ENCODE results near the gene FREY1. TPM values are rescaled to one million over a fixed set of nuclear protein-coding genes. Genes with fewer than 3 reads are reported as not detected.

The FREY1 gene
- total and polyA plus RNA-seq, 9 of the 15 experiments (the other 6 are each of a cell fraction or from before 2014, with no cell fraction given): 0.25 to 1.5 (median 1.1) TPM; not detected in 5

DNA sequence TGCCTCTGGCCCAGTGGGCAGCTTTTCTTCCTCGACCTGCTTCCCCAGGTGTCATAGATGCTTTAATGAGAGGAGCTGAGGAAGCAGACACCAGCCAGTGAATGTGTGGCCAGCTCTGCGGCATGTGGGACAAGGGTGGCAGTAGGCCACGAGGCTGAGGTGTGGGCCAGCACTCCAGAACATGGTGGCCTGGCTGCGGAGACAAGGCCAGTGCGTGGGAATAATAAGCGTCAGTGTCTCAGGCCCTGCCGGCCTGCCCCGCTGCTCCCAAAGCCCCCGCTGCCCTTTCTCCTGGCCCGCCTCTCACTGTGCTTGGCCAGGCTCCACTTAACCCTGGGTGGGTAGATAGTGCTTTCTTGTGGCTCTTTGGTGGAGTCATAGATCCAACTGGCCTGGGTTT lies 19.5 kb downstream of the FREY1 start (continued):
- TF ChIP-seq SIRT6 (IDR thresholded peaks at IDR 0.05; ENCODE audit: low read depth, low read length) (no peak), TAF9B (IDR thresholded peaks at IDR 0.05; ENCODE audit: partially characterized antibody) (no peak), GATAD2B (IDR thresholded peaks at IDR 0.05; ENCODE audit: borderline replicate concordance) (no peak), JUNB (CRISPR knock-in tag; conservative IDR thresholded peaks at IDR 0.05) (no peak), MAX (CRISPR knock-in tag; IDR thresholded peaks at IDR 0.05) (no peak)
- TF ChIP-seq, protein P1, sequence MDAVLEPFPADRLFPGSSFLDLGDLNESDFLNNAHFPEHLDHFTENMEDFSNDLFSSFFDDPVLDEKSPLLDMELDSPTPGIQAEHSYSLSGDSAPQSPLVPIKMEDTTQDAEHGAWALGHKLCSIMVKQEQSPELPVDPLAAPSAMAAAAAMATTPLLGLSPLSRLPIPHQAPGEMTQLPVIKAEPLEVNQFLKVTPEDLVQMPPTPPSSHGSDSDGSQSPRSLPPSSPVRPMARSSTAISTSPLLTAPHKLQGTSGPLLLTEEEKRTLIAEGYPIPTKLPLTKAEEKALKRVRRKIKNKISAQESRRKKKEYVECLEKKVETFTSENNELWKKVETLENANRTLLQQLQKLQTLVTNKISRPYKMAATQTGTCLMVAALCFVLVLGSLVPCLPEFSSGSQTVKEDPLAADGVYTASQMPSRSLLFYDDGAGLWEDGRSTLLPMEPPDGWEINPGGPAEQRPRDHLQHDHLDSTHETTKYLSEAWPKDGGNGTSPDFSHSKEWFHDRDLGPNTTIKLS (IDR thresholded peaks at IDR 0.05; ENCODE audit: borderline replicate concordance, low read depth): no peak

- ATAC-seq (no peak), DNase-seq (ENCODE audit: extremely low read depth in 1 of 4, low spot score in 3 of 4) (no peak), FAIRE-seq (no peak)
- CTCF ChIA-PET (ENCODE audit: low intra/inter-chr PET ratio): no interaction called here
- intact Hi-C loops (cut with micrococcal nuclease): no loop called here
- peaks cover 6% of the 10 kb centered on the region; the same call in 2 of the 3 replicates for H3K36me3 ChIP-seq (ENCODE audit: control insufficient read depth, insufficient read depth, low read length)
- peaks cover 29% of the 10 kb centered on the region for H4K20me1 ChIP-seq (replicated peaks; ENCODE audit: control insufficient read depth, insufficient read depth, low read length)
- in situ Hi-C loops (cut with MboI): no loop called here
- no TSS peak for BruUV-seq (replicated peaks)
- no peak overlapping the region for H2AFZ ChIP-seq (ENCODE audit: low read depth, low read length)
- H3K27me3 ChIP-seq (ENCODE audit: control insufficient read depth in 2 of 2, insufficient read depth in 2 of 2, low read length in 2 of 2): no peaks in the 10 kb centered on the region; a peak in 1 of 5 replicates
- H3K9ac ChIP-seq (ENCODE audit: insufficient read depth in 1 of 2, low read depth in 2 of 2, low read length in 2 of 2): no peak overlapping the region
- no peaks in the 10 kb centered on the region for H3K9me1 ChIP-seq (ENCODE audit: control insufficient read depth, insufficient read depth, low read length)
- no peak overlapping the region for H3K4me3 ChIP-seq
- H3K4me2 ChIP-seq (ENCODE audit: insufficient read depth, low read length): no peak overlapping the region
- no peak overlapping the region for H3K27ac ChIP-seq (ENCODE audit: extremely low read depth, low read depth, low read length)
- H3K79me2 ChIP-seq (ENCODE audit: control insufficient read depth, insufficient read depth, low read length): no peaks in the 10 kb centered on the region
- H3K4me1 ChIP-seq (replicated peaks in 1 of 2; ENCODE audit: control insufficient read depth in 2 of 2, insufficient read depth in 2 of 2, low read length in 2 of 2): peaks cover 0 to 18% of the 10 kb centered on the region in 2 experiments; a peak in 3 of 5 replicates
- POLR2A ChIA-PET: interaction anchor here (1.0 kb wide), 1 partner anchor 37 kb away, joined by 3 read pairs; no protein-coding TSS in a partner anchor
- whole genome bisulfite sequencing (ENCODE audit: insufficient coverage, low coverage, missing lambda C conversion rate): 64% methylated on average over 4 of the region's 4 CpGs
- H3K9me3 ChIP-seq (replicated peaks; ENCODE audit: control insufficient read depth, insufficient read depth, low read depth, low read length): no peaks in the 10 kb centered on the region
- TF ChIP-seq ZNF23 (CRISPR knock-in tag; IDR thresholded peaks at IDR 0.05): no peak
- TF ChIP-seq, protein P2, sequence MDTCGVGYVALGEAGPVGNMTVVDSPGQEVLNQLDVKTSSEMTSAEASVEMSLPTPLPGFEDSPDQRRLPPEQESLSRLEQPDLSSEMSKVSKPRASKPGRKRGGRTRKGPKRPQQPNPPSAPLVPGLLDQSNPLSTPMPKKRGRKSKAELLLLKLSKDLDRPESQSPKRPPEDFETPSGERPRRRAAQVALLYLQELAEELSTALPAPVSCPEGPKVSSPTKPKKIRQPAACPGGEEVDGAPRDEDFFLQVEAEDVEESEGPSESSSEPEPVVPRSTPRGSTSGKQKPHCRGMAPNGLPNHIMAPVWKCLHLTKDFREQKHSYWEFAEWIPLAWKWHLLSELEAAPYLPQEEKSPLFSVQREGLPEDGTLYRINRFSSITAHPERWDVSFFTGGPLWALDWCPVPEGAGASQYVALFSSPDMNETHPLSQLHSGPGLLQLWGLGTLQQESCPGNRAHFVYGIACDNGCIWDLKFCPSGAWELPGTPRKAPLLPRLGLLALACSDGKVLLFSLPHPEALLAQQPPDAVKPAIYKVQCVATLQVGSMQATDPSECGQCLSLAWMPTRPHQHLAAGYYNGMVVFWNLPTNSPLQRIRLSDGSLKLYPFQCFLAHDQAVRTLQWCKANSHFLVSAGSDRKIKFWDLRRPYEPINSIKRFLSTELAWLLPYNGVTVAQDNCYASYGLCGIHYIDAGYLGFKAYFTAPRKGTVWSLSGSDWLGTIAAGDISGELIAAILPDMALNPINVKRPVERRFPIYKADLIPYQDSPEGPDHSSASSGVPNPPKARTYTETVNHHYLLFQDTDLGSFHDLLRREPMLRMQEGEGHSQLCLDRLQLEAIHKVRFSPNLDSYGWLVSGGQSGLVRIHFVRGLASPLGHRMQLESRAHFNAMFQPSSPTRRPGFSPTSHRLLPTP (IDR thresholded peaks at IDR 0.05; ENCODE audit: borderline replicate concordance, extremely low read depth, insufficient read length): no peak
- TF ChIP-seq, protein P3, sequence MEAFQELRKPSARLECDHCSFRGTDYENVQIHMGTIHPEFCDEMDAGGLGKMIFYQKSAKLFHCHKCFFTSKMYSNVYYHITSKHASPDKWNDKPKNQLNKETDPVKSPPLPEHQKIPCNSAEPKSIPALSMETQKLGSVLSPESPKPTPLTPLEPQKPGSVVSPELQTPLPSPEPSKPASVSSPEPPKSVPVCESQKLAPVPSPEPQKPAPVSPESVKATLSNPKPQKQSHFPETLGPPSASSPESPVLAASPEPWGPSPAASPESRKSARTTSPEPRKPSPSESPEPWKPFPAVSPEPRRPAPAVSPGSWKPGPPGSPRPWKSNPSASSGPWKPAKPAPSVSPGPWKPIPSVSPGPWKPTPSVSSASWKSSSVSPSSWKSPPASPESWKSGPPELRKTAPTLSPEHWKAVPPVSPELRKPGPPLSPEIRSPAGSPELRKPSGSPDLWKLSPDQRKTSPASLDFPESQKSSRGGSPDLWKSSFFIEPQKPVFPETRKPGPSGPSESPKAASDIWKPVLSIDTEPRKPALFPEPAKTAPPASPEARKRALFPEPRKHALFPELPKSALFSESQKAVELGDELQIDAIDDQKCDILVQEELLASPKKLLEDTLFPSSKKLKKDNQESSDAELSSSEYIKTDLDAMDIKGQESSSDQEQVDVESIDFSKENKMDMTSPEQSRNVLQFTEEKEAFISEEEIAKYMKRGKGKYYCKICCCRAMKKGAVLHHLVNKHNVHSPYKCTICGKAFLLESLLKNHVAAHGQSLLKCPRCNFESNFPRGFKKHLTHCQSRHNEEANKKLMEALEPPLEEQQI (IDR thresholded peaks at IDR 0.05): no peak
- TF ChIP-seq SAFB2 (IDR thresholded peaks at IDR 0.05; ENCODE audit: borderline replicate concordance, low read depth, low read length, severe bottlenecking): no peak
- no peak for TF ChIP-seq STAT5A (IDR thresholded peaks at IDR 0.05; ENCODE audit: borderline replicate concordance, low read length)
Observed at GRCh38 chr11:45886816-45887520, 20.1 kb downstream of the FREY1 start.

Measured in K562 (cell line).